Activated T-helper 1 cell treated with Interleukin-2 at 50 U/mL for 16 hours (primary cell): Measurements from ENCODE around the gene CLSTN1.
"Not testable (repeated sequence)": the region's sequence is repeated elsewhere in the genome, so short reads cannot be mapped to it uniquely, and the experiment has no call there.

Experiments used
- DNase-seq: peaks from one replicate; pipeline ENCODE4 v3.0.0-alpha.2; 2020; ENCODE audit warnings: low read depth

Gene CLSTN1

DNA sequence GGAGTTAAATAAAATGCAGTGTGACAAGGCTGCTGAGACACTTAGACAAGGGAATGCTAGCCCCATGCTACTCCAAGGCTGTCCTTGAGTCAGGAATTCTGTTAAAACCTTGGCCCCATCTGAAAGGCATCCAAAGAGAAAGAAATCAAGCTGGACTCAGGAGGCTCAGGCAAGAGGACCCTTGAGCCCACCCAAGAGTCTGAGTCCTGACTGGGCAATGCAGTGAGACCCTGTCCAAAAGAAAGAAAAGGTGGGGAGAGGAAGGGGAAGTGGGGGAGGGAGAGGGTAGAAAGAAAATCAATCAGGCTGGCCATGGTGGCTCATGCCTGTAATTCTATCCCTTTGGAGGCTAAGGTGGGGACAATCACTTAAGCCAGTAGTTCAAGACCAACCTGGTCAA is 26.7 kb downstream of the CLSTN1 start:
- no peak for DNase-seq

DNA sequence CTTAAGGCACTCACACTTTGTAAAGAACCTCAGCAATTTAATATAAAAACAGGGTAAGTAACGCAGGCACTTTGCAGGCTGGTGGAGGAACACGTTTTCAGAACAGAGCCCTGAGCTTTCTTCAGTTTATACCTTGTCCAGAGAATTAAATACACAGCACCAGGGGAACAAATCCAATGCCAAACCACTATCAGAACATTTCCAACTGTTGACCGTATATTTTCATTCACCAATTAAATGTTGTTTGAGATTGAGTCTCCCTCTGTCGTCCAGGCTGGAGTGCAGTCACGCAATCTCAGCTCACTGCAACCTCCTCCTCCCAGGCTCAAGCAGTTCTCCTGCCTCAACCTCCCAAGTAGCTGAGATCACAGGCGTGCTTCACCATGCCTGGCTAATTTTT is 29.7 kb downstream of the CLSTN1 start:
- DNase-seq, result no peak

DNA sequence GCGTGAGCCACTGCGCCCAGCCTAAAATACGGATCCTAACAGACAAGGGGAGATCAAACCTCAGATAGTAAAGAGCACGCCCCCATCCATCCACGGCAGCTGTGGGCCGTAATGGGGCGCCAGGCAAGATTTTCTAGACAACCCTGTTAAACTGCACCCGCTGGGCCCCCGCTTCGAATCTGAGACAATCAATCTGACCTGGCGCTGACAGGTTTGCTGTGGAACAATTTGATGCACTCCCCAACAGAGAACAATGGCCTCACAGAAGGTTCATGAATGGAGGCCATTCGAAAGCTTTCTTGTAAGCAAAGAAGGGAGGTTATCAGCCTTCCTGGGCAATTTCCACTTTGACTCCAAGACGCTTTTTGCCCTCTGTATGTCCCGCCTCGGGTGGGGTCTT is 30.5 kb downstream of the CLSTN1 start:
- DNase-seq, result no peak

DNA sequence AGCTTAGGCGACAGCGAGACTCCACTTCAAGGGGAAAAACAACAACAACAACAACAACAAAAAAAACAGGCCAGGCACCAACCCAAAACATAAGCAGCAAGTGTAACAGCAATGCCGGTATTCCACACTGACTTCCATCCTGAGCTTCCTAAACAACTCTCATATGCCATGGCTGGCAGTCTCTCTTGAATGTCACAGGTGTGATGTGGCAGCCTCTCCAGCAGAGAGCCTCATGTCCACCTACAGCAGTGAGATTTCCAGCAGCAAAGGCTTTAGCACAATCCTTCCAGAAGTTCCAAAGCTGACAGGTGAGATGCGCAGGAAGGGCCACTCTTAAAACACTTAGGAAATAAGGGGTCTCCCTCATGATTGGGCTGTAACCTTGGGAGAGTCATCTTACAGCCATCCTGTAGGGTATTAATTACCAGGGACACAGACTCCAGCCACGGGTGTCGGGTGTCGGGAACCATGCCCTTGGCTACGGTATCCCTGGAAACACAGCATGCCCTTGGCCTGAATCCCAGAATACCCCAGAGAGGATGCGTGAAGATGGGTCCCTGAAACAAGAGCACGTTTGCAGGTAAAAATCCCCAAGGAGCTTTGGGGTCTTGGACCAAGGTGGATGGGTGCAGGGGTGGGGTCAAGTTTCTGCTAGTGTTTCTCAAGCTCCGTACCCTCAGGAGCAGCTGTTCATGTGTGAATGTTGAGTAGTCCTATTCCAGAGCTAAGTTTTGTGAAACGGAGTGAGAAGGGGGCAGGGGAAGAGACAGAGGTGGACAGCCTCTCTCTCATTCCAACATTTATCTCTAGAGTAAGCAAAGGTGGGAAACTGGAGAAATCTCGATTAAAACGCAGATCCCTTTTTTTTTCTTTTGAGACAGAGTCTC is 31.4 kb downstream of the CLSTN1 start:
- DNase-seq, result no peak

DNA sequence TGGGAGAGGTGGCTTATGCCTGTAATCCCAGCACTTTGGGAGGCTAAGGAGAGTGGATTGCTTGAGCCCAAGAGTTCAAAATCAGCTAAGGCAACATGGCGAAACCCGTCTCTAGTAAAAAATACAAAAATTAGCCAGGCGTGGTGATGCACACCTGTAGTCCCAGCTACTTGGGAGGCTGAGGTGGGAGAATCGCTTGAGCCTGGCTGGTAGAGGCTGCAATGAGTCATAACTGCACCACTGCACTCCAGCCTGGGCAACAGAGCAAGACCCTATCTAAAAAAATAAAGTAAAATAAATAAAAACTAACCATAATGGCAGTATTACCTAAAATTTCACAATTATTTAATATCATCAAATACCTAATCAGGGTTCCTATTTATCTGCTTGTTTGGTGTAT is 34.1 kb downstream of the CLSTN1 start:
- DNase-seq, result not testable (repeated sequence)

DNA sequence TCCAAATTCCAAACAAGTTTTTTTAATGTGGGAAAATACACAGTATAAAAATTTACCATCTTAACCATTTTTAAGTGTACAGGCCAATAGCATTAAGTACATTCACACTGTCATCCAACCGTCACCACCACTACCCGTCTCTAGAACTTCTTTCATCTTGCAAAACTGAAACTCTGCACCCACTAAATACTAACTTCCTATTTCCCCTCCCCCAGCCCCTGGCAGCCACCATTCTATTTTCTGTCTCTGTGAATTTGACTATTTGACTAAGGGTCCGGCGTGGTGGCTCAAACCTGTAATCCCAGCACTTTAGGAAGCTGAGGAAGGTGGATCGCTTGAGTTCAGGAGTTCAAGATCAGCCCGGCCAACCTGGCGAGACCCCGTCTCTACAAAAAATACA is 36.1 kb downstream of the CLSTN1 start:
- DNase-seq, result peak; percentile 4

DNA sequence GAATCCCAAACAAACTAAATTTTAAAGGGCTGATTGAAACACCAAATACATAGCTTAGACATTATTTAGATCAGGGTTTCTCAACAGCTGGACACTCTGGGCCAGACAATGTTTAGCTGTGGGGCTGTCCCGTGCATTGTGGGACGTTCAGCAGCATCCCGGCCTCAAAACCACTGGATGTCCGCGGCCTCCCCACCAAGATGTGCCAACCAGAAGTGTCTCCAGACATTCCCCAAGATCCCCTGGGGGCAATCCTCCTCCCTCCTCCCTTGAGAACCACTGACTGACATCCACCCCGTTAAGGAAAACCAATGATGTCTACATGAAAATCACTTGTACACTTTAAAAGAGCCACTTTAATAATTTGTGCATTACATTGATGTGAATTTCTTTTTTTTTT is 38.4 kb downstream of the CLSTN1 start:
- no peak for DNase-seq

DNA sequence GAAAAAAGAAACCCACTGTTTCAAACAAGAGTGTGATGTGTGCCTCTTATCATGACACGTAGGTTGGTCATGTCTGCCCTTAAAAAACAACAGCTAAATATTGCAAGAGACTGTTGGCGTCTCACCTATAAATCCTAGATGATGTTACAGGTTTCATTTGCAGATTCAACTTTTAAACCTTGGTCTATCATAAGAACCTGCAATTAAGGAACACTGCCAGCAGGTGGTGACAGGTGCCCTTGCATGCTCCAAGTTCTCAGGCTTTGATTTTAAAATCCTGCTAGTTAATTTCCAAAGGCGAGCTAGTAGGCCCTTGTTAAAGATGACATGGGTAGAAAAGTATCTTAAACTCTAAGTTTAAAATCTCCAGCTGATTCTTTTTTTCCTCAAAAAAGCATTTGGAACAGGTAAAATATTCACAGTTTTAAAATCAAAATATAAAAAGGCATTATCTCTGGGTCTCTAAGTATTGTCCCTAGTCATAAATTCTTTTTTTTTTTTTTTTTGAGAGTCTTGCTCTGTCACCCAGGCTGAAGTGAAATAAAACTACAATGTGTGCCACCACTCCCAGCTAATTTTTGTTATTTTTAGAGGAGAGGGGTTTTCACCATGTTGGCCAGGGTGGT is 39.1 kb downstream of the CLSTN1 start:
- peak; percentile 33 for DNase-seq

DNA sequence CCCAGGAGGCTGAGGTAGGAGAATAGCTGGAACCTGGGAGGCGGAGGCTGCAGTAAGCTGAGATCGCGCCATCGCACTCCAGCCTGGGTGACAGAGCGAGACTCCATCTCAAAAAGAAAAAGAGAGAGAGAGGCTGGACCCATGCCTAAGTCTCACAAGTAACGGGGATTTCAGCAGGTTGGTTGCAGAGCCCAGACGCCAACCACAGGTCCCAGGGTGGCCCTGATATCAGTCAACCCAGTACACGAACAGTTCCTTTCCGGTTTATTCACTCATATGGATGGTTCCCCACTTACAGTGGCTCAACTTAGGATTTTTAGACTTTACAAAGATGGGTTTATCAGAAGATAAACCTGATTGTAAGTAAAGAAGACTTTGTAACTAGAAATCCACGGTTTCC is 40.9 kb downstream of the CLSTN1 start:
- no peak for DNase-seq

DNA sequence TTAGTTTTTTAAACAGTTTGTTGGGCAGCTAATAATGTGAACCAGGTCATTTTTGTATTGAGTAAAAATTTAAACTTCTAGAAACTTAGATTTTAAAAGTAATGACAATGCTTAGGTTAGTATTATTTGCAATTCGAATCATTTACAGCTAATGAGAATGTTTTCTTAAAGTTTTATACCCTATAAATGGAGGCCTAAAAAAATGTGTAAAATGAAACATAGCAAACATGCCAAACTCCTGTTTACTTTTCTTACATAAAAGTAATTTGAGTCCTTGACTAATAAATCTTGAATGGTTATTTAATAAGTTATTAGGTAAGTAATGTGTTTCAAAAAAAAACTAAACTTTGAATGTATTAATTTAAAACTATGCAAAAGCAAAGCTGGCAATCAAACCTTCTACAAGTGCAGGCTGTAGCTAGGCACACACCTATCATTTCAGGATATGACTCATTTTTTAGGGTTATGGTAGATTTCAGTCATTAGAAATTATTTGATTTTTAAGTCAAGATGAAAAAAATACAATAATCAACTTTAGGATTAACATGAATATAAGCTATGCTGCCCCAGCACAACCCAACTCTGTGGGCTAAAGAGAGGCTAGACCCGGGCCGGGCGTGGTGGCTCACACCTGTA is 41.5 kb downstream of the CLSTN1 start:
- DNase-seq, result no peak

DNA sequence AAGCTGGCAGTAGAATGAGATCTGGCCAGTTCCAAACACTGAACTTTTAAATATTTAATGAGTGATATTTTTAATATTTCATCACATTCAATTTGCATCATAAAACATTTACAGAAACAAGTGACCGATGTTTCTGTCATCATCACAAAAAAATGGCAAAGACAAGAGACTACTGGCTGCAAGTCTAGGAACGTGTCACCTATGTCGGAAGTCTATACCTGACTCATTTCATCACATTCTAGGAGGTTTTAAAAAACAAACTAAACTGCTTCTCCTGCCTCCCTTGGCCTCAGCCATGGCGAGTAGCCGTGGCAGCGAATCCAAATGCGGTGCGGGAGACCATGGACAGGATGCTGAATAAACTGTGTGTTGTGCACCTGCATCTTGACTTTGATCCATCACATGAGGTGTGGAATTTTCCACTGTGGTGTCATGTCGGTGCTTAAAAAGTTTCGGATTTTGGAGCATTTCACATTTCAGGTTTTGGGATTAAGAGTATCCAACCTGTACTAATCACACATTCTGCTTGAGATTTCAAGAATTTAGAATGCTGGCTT is 43.1 kb downstream of the CLSTN1 start:
- no peak for DNase-seq

DNA sequence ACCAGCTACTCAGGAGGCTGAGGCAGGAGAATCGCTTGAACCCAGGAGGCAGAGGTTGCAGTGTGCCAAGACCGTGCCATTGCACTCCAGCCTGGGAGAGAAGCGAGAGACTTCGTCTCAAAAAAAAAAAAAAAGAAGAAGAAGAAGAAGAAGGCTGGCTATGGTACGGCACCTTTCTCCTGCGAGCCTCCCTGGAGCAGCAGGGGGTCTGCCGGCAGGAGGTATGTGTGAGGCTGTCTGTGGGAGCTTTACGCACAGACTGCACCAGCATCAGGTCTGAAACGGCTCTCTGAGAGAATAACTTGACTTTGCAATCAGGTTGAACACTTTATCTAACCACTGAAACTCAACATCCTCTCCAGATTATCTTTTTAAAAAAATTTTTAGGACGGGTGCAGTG is 44.9 kb downstream of the CLSTN1 start:
- no peak for DNase-seq

DNA sequence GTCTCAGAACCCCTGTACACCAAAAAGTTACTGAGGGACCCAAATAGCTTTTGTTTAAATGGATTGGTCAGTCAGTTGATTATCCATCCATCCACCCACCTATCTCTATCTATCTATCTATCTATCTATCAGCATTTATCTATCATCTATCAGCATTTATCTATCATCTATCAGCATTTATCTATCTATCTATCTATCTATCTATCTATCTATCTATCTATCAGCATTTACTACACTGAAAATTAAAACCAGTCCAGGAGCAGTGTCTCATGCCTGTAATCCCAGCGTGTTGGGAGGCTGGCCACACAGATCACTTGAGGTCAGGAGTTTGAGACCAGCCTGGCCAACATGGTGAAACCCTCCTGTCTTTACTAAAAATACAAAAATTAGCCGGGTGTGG is 47.1 kb downstream of the CLSTN1 start:
- no peak for DNase-seq

DNA sequence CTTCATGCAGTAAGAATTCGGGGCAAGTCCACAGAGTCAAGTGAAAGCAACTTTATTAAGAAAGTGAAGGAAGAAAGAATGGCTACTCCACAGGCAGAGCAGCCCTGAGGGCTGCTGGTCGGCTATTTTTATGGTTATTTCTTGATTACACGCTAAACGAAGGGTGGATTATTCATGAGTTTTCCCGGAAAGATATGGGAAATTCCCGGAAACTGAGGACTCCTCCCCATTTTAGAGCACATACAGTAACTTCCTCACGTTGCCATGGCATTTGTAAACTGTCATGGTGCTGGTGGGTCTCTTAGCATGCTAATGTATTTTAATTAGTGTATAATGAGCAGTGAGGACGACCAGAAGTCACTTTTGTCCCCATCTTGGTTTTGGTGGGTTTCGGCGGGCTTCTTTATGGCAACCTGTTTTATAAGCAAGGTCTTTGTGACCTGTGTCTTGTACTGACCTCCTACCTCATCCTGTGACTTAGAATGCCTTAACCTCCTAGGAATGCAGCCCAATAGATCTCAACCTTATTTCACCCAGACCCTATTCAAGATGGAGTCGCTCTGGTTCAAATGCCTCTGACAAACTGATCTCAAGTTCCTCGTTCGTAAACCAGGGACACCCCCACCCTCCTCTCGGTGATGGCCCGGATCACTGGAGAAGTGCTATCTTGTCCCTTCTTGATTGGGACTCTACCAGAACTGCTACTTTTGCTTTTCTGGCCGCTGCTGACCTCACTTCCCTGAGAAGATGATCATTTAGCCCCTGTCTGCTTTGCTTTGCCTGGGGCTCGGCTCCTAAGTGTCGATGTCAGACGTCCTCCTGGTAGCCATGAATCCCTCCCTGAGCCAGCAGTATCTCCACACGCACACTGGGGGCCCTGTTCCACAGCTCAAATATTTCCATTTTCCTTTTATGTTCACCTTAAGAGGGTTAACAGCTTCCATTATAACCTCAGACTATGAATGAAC is 48.8 kb downstream of the CLSTN1 start:
- DNase-seq, result no peak

DNA sequence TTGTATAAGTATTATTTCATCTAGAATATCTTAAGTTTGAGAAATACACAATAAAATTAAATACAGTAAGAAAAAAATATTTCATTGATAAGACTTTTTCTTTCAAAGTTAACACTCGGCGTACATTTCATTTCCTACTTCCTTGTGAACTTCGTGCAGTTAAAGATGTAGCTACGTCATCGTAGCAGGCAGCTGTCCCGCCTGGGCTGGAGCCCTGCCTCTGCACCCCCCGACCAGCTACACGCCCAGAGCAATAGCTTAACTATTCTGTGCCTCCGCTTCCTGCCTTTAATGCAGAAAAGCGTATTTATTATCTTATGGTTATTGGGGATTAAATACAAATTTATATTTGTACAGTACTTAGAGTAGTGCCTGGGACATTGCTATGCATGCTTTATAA is 53.5 kb downstream of the CLSTN1 start:
- no peak for DNase-seq

DNA sequence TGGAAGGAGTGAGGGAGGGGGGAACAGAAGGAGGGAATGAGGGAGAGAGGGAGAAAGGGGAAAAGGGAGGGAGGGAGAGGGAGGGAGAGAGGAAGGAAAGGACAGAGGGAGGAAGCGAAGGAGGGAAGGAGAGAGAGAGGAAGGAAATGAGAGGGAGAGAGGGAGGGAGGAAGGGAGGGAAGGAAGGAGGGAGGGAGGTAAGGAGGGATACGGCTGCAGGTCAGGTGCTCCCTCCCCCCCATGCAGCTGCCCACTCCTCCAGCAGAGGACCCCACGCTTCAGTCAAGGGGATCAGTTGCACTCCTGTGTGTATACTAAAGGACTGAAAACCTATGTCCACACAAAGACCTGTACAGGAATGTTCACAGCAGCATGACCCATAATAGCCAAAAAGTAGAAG is 54.8 kb downstream of the CLSTN1 start:
- DNase-seq, result no peak

DNA sequence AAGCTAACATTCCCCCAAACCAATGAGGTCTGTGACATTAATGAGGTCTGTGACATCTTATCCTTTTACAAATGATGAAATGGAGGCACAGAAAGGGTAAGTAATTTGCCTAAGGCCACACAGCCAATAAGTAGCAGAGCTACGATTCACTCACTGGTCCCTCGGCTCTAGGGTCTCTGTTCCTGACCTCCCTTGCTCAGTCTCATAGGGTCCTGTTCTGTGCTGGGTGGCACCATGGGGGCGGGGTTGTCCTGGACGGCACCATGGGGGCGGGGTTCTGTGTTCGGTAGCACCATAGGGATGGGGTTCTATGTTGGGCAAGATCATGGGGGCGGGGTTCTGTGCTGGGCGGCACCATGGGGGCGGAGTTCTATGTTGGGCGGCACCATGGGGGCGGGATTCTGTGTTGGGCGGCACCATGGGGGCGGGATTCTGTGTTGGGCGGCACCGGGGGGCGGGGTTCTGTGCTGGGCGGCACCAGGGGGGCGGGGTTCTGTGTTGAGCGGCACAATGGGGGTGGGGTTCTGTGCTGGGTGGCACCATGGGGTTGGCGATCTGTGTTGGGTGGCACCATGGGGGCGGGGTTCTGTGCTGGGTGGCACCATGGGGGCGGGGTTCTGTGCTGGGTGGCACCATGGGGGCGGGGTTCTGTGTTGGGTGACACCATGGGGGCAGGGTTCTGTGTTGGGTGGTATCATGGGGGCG is 55.6 kb downstream of the CLSTN1 start:
- DNase-seq, result no peak

DNA sequence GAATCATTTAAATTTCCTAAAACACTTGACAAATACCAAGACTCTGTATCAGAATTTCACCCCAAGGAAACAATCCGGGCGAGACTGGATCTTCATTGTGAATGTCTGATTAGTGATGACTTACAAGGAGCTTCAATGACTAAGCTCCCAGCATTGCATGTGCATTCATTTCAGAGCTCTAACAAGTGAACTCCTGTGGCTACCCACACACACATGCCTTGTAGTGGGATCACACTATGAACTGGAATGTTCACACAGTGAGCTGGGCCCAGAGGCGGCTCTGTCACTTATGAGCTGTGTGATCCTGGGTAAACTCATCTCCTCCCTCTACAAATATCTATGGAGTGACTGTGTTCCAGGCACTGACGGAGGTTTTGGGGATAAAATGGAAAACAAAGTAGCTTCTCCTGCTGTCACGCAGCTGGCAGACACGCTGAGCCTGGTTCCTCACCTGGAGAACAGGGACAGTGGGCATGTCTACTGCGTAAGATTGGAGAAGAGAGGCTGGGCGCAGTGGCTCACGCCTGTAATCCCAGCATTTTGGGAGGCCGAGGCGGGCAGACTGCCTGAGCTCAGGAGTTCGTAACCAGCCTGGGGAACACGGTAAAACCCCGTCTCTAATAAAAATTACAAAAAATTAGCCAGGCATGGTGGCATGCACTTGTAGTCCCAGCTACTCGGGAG is 56.9 kb downstream of the CLSTN1 start:
- DNase-seq, result no peak

DNA sequence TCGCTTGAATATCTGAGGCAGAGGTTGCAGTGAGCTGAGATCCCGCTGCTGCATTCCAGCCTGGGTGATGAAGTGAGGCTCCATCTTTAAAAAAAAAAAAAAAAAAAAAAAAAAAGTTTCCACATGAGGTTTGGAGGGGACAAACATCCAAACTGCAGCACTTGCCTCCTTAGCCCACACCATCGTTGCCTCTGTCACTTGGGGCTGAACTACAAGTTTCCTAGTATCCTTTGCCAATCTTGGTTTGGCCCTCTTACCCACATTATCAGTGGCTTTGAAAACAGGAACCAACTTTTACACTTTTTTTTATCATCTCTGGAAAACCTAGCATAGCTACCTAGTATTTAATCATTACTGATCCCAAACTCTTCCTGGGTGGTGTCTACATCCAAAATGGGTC is 59.2 kb downstream of the CLSTN1 start:
- no peak for DNase-seq

DNA sequence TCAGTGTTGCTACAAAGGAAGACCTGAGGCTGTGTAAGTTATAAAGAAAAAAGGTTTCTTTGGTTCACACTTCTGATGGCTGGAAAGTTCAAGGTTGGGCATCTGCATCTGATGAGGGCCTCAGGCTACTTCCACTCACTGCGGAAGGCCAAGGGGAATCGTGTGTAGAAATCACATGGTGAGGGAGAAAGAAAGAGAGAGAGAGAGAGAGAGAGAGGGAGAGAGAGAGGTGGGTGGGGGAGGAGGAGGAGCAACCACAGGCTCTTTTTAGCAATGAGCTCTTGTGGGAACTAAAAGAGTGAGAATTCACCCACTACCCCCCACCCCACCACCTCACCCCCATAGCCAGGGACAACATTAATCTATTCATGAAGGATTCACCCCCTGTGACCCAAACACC is 59.9 kb downstream of the CLSTN1 start:
- no peak for DNase-seq

DNA sequence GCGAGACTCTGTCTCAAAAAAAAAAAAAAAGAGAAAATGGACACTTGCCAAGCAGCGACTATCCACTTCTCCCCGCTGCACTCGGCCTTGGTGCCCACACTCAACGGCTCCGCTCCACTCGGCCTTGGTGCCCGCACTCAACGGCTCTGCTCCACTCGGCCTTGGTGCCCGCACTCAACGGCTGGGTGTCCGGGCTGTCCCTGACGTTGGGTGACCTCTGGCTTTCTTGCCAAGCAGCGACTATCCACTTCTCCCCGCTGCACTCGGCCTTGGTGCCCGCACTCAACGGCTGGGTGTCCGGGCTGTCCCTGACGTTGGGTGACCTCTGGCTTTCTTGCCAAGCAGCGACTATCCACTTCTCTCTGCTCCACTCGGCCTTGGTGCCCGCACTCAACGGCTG is 61.3 kb downstream of the CLSTN1 start:
- DNase-seq, result not testable (repeated sequence)
